ENCODE results near the gene NTRK2. TPM values are rescaled to one million over a fixed set of nuclear protein-coding genes. Genes with fewer than 3 reads are reported as not detected.

The NTRK2 gene
- total RNA-seq, 1 experiment from 2014 or later = not detected

DNA sequence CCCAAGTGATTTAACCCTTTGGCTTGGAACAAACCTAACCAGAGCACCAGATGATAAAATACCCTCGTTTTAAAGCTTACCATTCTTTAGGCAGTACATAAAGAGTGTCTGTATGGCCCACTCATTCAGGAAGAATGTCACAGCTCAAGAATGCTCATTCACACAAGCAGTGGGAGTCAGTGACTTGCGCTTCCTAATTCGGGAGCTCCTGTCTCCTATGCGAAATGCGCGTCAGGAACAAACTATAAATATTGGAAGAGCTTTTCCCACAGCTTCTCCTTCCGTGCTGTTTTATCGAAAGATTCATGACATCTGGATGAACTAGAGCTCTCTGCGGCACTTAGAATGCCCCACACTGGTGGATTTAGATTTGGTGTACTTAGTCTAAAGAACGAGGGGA lies 66.6 kb downstream of the NTRK2 start:
- Histone ChIP-seq H3K27me3 (no peaks in the 10 kb centered on the region), H3K27ac (no peak overlapping the region), H3K36me3 (no peaks in the 10 kb centered on the region), H3K9me3 (replicated peaks) (no peaks in the 10 kb centered on the region), H3K4me3 (no peak overlapping the region), H3K4me1 (no peaks in the 10 kb centered on the region)
- DNase-seq = no peak

DNA sequence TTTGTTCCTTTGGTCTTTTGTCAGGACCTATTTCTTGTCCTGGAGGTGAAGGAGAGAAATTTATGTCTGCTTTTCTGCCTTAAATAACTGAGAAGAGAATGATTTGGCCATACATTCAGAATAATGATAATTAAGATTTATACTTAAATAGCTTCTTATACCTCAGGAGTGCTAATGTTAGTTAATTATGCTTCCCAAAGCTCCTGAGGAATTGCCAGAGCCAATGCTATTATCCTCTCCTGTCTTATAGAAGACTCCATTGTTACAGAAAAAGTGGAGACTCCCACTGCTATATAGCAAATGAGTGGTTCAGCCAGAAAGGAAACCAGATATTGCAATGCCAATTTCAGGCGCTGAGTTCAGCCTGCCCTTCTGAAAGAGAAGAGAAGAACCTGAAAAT lies 67.0 kb downstream of the NTRK2 start:
- Histone ChIP-seq H3K27ac (no peak overlapping the region), H3K4me1 (no peaks in the 10 kb centered on the region), H3K4me3 (no peak overlapping the region), H3K36me3 (no peaks in the 10 kb centered on the region), H3K9me3 (replicated peaks) (no peaks in the 10 kb centered on the region), H3K27me3 (no peaks in the 10 kb centered on the region)
- DNase-seq = no peak

DNA sequence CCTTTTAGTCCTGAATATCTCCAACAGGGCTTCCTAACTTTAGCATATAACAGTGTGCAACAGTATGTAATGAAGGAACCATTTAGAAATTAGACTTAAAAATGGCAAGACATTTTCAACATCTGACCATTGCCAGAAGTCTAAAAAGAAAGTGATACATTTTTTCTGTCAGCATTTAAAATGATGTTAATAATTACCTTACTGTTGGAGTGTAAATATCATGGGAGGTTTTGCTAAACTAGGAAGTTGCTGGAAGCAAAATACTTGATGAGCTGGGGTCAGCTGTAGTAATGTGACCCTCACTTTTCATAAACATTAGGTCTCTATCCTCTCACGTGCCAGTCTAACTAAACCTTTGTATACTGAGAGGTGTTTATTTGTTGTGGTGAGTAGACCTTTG lies 68.8 kb downstream of the NTRK2 start:
- Histone ChIP-seq H3K4me3 (no peak overlapping the region), H3K27me3 (no peaks in the 10 kb centered on the region), H3K9me3 (replicated peaks) (no peaks in the 10 kb centered on the region), H3K27ac (no peak overlapping the region), H3K36me3 (no peaks in the 10 kb centered on the region), H3K4me1 (no peaks in the 10 kb centered on the region)
- DNase-seq = no peak

DNA sequence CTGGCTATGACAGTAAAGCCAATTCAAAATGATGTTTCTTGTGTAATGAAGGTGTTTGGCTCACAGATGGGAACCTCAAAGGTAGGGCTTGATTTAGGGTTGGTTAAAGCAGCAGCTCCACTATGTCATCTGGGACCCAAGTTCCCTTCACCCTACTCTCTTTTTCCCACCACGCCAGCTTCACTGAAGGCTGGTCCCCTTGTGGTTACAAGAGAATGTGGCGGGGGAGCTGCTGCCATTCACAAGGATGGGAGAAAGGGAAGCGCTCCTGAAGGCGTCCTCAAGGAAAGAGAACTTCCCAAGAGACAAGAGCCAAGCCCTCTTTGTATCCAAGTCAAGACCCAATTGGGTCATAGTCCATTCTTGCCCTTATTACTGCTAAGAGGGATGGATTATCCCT lies 72.7 kb downstream of the NTRK2 start:
- no peaks in the 10 kb centered on the region for H3K27me3 ChIP-seq
- no peaks in the 10 kb centered on the region for H3K36me3 ChIP-seq
- H3K4me3 ChIP-seq = no peak overlapping the region
- no peak overlapping the region for H3K27ac ChIP-seq
- H3K9me3 ChIP-seq (replicated peaks) = no peaks in the 10 kb centered on the region
- H3K4me1 ChIP-seq = no peaks in the 10 kb centered on the region
- DNase-seq = no peak

DNA sequence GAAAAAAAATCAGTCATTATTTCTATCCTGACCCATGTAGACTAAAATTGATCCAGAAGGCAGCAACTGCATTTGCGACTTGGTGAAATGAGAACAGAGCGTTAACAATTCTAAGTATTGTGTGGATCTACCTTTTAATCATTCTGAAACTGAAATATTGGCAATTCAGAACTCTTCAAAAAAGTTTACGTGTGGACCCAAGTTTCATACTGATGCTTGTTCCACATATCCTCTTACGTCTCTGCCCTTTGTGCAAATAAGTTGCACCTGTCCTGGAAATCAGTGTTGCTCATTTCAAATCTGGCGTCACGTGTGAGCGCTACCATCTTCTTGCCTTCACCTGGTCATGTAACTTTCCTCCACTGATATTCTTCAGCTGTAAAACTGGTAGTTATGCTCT lies 74.7 kb downstream of the NTRK2 start:
- Histone ChIP-seq H3K4me1 (no peaks in the 10 kb centered on the region), H3K27ac (no peak overlapping the region), H3K4me3 (no peak overlapping the region), H3K27me3 (no peaks in the 10 kb centered on the region), H3K9me3 (replicated peaks) (no peaks in the 10 kb centered on the region), H3K36me3 (no peaks in the 10 kb centered on the region)
- DNase-seq = no peak

DNA sequence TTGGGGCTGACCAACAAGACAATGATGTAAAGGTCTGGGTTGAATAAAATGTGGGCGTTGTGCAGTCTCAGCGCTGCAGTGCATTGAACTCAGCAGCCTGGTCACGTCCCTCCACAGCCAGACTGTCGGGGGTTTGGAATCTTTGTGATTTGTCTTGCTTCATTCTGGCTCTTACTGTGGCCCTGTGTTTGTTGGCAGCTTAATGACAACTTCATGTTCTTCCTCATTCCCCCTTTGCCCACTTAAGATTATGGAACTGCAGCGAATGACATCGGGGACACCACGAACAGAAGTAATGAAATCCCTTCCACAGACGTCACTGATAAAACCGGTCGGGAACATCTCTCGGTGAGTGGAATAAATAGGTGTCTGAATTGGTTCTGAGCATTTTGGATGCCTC lies 75.2 kb downstream of the NTRK2 start:
- H3K27ac ChIP-seq = no peak overlapping the region
- H3K27me3 ChIP-seq = no peaks in the 10 kb centered on the region
- no peaks in the 10 kb centered on the region for H3K4me1 ChIP-seq
- DNase-seq = no peak
- H3K9me3 ChIP-seq (replicated peaks) = no peaks in the 10 kb centered on the region
- no peak overlapping the region for H3K4me3 ChIP-seq
- H3K36me3 ChIP-seq = no peaks in the 10 kb centered on the region

DNA sequence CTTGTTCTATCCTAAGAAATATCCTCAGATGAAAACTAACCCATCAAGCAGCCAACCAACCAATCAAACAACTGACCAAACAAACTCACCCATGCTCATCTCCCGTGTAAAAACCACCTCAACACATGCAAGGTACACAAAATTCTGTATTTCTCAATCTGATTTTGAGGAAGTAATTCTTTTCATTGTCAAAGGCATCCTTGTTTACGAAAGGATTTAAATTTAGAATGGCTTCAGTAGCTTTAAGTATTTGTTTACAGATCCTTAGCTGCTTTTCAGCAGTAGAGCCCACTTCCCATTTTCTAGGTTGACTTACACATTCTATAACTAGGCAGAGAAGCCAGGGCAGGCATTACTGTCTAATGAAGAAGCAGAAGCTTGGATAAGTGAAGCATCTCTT lies 78.6 kb downstream of the NTRK2 start:
- H3K27me3 ChIP-seq = no peaks in the 10 kb centered on the region; the same call in 1 of the 2 replicates
- H3K9me3 ChIP-seq (replicated peaks) = no peaks in the 10 kb centered on the region
- no peaks in the 10 kb centered on the region for H3K4me1 ChIP-seq
- H3K4me3 ChIP-seq = no peak overlapping the region
- DNase-seq = no peak
- H3K27ac ChIP-seq = no peak overlapping the region
- H3K36me3 ChIP-seq = no peaks in the 10 kb centered on the region

DNA sequence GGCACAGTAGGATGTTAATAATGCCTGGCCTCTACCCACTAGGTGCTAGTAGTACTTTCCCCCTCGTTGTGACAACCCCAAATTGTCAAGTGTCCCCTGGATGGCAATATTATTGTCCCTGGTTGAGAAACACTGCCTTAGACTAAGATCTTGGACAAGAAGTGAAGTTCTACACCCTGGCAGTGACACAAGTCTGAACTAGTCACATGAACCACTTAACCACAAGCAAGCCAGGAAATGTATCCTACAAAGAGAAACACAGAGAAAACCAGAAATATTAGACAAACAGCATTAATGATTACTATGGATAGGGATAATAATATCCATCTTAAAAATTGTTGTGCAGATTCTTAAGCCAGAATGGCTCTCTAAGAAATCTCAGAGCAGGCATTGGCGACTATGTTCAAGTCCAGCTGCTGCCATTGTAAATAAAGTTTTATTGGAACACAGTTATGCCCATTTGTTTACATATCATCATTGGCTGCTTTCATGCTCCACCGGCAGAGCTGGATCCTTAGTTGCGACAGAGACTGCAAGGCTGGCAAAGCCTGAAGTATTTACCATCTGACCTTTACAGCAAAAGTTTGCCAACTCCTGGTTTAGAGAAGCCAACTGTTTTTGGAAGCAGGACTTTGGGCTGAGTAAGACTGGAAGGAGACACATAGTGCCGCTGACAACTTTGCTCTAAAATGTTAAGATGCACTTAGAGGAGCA lies 80.8 kb downstream of the NTRK2 start:
- Histone ChIP-seq H3K4me3 (no peak overlapping the region), H3K4me1 (no peaks in the 10 kb centered on the region), H3K9me3 (replicated peaks) (no peaks in the 10 kb centered on the region), H3K27ac (no peak overlapping the region), H3K27me3 (no peaks in the 10 kb centered on the region; the same call in 1 of the 2 replicates), H3K36me3 (no peaks in the 10 kb centered on the region)
- no peak for DNase-seq

DNA sequence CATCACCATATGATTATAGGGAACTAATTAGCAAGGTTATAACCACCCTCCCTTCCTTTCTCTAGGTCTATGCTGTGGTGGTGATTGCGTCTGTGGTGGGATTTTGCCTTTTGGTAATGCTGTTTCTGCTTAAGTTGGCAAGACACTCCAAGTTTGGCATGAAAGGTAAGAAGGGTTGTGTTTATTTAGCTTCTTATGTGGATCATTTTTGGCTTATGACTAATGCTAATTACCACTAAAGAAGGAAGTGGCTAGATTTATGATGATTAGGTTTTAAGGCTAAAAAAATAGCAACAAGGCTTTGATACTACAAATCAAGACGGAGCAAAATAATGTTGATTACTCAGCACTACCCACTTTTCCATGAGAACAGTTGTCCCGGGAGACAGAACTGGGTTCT lies 82.4 kb downstream of the NTRK2 start:
- H3K36me3 ChIP-seq = no peaks in the 10 kb centered on the region
- DNase-seq = no peak
- H3K9me3 ChIP-seq (replicated peaks) = no peaks in the 10 kb centered on the region
- no peak overlapping the region for H3K27ac ChIP-seq
- no peak overlapping the region for H3K4me3 ChIP-seq
- H3K27me3 ChIP-seq = no peaks in the 10 kb centered on the region; the same call in 1 of the 2 replicates
- no peaks in the 10 kb centered on the region for H3K4me1 ChIP-seq

DNA sequence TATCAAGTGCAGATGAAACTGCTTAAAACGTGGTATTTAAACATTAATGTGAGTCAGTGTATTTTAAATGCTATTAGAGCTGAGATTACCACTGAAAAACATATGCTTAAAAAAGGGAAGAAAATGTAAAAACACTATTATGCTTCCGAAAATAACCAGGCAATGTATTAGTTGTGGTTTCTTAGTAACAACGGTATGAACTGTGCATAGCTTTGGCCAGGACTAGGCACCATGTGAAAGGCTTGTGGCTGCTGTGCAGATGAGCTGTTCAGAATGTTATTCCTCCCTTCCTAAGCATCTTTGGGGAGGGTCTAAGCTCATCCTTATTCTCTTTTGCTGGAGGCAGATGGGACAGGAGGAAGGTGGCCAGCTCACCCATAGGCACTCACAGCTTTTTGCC lies 84.9 kb downstream of the NTRK2 start:
- no peak overlapping the region for H3K27ac ChIP-seq
- DNase-seq = no peak
- no peaks in the 10 kb centered on the region; the same call in none of the 2 replicates for H3K27me3 ChIP-seq
- H3K9me3 ChIP-seq (replicated peaks) = no peaks in the 10 kb centered on the region
- H3K4me3 ChIP-seq = no peak overlapping the region
- no peaks in the 10 kb centered on the region for H3K36me3 ChIP-seq
- no peaks in the 10 kb centered on the region for H3K4me1 ChIP-seq

DNA sequence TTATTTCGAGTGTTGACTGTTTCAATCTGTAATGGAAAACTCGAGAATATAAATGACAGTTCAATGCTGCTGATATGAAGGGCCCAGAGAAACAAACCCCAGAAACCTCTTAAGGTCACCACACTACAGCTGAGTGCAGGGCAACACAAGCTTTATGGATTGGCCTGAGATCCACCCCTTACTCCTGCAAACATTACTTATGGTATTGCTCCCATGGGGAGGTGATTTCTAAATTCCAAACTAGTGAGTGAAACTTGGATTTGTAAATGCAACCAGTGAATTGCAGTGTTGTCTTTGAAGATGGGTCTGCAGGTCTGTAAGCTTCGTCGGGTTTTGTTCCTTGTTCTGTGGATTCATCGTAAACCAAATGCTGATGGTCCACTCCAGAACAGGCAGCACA lies 85.4 kb downstream of the NTRK2 start:
- Histone ChIP-seq H3K27ac (no peak overlapping the region), H3K9me3 (replicated peaks) (no peaks in the 10 kb centered on the region), H3K27me3 (peaks cover 1% of the 10 kb centered on the region), H3K4me3 (no peak overlapping the region), H3K4me1 (no peaks in the 10 kb centered on the region), H3K36me3 (no peaks in the 10 kb centered on the region)
- DNase-seq = no peak

DNA sequence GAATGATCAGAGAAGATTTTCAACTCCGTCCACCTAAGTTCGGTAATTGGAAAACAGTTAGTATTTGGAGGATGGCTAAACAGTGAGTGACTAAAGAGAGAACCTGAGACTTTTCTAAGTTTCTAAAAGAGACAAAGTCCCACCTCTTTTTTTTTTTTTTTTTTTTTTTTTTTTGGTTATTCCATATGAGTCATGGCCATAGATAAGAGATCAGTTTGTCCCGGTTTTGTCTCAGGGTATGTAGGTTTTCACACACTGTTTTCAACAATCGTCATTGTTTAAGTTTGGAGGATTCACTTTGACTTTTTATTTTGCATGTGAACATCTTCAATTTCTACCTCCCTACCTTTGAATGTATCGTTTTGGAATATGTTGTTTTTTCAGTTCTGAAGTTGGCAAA lies 85.9 kb downstream of the NTRK2 start:
- Histone ChIP-seq H3K27me3 (peaks cover 6% of the 10 kb centered on the region), H3K9me3 (replicated peaks) (no peaks in the 10 kb centered on the region), H3K4me3 (no peak overlapping the region), H3K27ac (no peak overlapping the region), H3K36me3 (no peaks in the 10 kb centered on the region), H3K4me1 (no peaks in the 10 kb centered on the region)
- DNase-seq = no peak

DNA sequence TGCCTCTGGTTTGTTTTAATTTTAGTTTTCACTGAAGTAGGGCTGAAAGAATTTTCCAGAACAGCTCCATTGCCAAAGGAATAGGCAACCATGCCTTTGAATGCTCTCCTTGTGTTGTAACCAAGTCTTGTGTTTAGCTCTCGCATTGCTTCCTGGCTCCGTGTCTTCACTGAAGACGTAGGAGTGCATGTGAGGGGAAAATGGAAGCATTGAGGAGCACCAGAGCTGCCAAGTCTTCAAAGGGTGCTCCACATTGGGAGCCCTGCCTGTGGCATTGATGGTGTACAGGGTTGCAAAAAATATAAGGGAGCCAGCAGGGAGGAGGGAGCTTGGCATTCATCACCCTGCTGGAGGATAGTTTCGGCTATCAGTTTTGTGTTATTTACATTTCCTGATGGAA lies 86.6 kb downstream of the NTRK2 start:
- Histone ChIP-seq H3K36me3 (no peaks in the 10 kb centered on the region), H3K4me3 (no peak overlapping the region), H3K4me1 (no peaks in the 10 kb centered on the region), H3K27me3 (peaks cover 8% of the 10 kb centered on the region), H3K27ac (no peak overlapping the region), H3K9me3 (replicated peaks) (no peaks in the 10 kb centered on the region)
- DNase-seq = no peak

DNA sequence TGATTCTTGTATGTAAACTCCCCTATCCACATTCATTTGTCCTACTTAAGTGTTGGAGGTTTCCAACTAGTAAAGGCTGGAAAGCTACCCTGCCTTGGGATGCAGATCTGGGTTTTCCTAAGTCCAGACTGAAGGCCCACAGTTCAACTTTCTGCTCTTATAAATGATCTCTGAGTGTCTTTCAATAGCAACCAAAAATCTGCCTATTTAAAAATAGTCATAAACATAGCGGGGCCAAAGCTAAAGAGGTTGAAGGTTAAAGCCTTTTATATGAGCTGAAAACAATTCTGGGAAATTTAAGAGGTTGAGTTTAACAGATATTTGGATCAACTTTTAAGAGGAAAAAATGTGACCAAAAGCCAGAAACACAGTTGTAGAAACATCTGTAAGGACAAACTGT lies 87.2 kb downstream of the NTRK2 start:
- H3K27me3 ChIP-seq = peaks cover 8% of the 10 kb centered on the region
- no peak overlapping the region for H3K4me3 ChIP-seq
- no peaks in the 10 kb centered on the region for H3K36me3 ChIP-seq
- no peak for DNase-seq
- H3K27ac ChIP-seq = no peak overlapping the region
- H3K9me3 ChIP-seq (replicated peaks) = no peaks in the 10 kb centered on the region
- no peaks in the 10 kb centered on the region for H3K4me1 ChIP-seq

DNA sequence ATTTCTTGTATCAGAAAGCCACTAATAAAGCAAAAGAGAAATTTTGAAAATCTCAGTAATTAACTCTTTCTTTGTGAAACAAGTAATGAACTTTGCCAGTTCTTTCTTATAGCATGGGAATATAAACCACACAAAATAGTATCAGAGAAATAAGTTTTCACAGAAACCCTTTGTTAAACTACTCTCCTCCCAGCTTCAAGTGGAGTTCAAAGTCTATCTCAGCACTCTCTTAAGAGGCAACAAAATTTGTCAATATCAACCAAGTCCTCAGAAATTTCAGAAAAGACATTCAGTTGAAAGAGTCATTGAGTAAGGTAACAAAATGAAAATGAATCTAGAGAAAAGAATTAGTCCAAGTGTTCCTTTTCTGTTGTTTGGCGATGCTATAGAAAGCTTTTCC lies 89.3 kb downstream of the NTRK2 start:
- H3K27me3 ChIP-seq = peaks cover 8% of the 10 kb centered on the region
- no peak overlapping the region for H3K27ac ChIP-seq
- DNase-seq = no peak
- no peak overlapping the region for H3K4me3 ChIP-seq
- no peaks in the 10 kb centered on the region for H3K9me3 ChIP-seq (replicated peaks)
- H3K36me3 ChIP-seq = no peaks in the 10 kb centered on the region
- no peaks in the 10 kb centered on the region for H3K4me1 ChIP-seq

DNA sequence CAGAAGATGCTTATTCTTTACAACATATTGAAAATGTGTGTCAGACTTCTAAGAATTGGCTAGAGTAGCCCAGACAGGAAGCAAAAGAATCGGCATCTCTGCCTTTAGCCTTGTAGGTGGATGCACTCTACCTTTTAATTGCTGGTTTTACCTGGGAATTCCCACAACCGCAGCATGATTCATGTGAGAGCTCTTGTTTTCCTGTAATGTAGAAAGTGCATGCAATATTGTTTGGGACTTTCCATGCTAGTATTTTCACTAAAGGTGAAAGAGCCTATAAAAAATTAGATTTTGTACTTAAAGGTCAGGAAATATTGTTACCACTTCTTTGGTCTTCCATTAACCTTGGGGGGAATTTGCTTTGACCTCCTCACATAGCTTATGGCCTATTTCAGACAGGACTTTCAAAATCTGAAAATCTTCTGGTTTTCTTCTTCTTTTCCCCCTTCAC lies 89.8 kb downstream of the NTRK2 start:
- Histone ChIP-seq H3K27me3 (peaks cover 8% of the 10 kb centered on the region), H3K9me3 (replicated peaks) (no peaks in the 10 kb centered on the region), H3K4me3 (no peak overlapping the region), H3K27ac (no peak overlapping the region), H3K36me3 (no peaks in the 10 kb centered on the region), H3K4me1 (no peaks in the 10 kb centered on the region)
- DNase-seq = no peak

Data from SJCRH30 (cell line).